ENCODE results near the gene RYR3.

GRCh38 chr15:33369941-33370622 is 59.3 kb downstream of the RYR3 start:
- TF ChIP-seq CTCF (IDR thresholded peaks at IDR 0.05) = no peak
- no peak for TF ChIP-seq POLR2A (IDR thresholded peaks at IDR 0.05; ENCODE audit: low read depth)
- TF ChIP-seq EP300 (IDR thresholded peaks at IDR 0.05) = no peak

Measured in esophagus muscularis mucosa (tissue), 4 donors.